CD4-positive, alpha-beta T cell treated with Interleukin-15 for 1 hour (primary cell): ENCODE results near the gene JMJD1C.

Source experiments
- DNase-seq: peaks from one replicate; pipeline ENCODE4 v3.0.0-alpha.2; 2020

JMJD1C gene

DNA sequence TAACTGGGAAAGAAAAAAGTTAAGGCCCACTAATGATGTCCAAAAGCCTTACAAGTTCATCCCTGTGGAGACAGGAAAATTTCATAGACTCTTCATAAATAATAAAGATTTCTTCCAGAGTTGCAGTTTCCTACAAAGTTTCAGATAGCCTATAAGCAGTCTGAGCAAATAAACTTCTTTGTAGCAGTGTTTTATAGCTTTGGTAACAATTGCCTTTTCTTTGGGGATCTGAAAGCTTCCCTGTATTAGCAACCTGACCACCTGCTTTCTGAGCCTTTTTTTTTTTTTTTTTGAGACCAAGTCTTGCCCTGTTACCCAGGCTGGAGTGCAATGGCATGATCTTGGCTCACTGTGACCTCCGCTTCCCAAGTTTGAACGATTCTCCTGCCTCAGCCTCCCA, 182.7 kb downstream of the JMJD1C start:
- DNase-seq, result no peak

DNA sequence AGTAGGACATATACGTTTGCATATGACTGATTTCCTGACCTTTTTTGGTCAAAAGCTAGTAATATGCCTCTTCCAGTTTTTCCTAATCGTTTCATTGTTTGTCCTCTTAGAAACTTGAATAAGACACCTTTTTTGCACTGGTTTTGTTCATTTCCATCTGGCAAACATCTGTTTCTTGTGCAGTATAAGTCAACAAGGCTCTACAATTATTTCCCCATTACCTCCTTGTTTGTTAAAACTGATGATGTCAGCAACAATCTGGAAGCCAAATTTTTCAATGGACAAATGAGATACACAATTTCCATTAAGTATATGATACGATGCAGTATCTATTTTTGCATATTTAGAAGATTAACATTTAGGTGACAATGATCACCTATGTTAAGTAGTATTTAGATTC, 183.8 kb downstream of the JMJD1C start:
- DNase-seq, result no peak

DNA sequence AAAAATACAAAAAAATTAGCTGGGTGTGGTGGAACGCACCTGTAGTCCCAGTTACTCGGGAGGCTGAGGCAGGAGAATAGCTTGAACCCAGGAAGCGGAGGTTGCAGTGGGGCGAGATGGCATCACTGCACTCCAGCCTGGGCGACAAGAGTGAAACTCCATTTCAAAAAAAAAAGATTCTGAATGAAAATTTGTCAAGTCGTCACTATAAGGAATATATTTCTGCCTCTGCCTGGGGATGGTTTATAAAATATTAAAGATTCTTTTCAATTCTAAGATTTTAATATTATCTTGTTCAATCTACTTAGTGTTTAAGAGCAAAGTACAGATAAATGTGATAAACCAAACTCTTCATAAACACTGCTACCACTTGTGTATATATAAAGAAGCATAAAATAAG, 185.4 kb downstream of the JMJD1C start:
- DNase-seq, result no peak

DNA sequence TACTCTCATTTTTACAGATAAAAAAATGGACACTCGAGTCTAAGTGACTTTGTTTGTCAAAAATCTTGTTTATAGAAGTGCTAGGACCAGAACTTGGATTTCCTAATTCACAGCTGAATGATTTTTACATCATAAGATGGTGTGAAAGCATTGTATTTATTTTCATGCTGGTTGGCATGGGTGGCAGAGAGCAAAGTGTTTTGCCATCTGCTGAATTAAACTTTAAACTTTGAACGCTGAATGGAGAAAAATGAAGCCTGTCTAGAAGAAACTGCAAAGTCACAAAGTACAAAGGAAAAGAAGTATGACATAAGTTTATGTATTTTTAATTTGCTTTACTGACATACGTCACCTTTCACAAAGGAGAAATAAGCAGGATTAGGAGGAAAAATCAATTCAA, 190.7 kb downstream of the JMJD1C start:
- DNase-seq, result no peak

DNA sequence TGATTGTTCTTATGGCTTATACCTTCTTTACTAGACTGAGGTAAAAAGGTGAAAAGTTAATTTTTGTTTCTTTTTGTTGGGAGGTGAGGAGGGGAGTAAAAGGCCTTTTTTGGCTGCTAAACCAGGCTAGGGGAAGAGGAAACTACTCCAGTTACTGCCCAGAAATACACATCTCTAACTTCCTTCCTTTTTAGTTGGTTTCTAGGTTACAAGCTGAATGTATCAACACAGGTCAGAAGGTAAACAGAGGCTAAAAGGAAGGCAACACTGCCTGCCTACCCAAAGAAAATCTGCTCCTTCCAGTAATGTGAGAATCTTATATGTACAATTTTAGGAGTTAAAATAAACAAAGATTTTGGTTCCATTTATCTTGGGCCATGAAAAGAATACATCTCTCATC, 192.2 kb downstream of the JMJD1C start:
- no peak for DNase-seq

DNA sequence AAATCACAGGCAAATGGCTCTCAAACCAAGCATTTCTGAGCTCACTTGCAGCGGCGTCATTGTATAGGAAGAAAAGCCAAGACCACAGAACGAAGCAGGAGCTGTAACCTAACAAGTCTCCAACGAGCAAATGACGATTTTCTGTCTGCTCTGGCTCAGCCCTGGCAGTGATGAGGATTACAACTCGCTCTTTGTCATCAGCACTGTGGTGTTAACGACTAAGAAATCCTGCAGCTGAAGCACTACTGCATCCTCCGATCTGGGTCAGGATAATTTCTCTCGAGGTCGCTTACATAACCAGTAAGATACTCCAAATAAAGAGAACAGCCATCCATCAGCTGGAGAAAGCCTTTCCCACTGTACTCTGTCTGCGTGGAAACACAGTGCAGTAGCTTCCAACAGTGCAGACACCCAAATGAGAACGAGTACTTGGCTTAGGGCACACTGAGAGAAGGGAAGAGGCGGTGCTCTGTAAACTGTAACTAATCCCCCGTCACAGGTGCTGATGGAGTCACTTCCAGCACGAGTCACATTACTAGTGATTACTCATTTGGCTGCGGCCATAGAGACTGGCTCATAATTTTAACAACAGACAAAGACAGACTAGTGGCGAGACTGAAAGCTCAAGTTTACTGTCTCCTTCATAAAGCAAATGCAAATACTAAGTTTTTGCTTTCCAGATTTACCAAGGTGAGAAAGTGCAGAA, 196.8 kb downstream of the JMJD1C start:
- peak; percentile 93 for DNase-seq

DNA sequence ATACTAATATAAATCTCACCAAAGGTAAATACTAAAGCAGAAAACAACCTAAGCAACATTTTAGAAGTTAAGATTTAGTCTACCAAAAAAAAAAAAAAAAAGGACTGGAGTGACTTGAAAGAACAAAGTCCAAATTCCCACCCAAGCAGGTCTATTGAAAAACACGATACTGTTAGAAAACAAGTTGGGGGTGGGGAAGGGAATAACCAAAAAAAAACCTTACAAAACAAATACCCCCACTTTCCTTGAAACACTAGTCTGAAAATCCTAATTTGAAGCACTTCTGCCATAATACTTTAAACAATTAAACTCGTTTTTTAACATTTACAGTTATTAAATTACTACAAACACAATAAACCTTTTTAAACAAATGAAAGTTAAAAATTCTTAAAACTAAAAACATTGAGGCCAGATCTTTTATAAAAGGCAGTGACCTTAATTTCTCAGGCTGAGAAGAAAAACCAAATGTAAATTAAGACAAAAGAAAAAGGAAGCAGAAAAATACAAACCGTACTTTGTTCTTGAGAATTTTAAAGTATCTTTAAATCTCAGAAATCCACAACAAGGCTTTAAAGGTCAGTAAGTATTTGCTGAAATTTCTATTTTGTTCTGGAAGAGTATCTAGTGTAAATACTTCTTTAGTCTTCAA, 197.5 kb downstream of the JMJD1C start:
- no peak for DNase-seq

DNA sequence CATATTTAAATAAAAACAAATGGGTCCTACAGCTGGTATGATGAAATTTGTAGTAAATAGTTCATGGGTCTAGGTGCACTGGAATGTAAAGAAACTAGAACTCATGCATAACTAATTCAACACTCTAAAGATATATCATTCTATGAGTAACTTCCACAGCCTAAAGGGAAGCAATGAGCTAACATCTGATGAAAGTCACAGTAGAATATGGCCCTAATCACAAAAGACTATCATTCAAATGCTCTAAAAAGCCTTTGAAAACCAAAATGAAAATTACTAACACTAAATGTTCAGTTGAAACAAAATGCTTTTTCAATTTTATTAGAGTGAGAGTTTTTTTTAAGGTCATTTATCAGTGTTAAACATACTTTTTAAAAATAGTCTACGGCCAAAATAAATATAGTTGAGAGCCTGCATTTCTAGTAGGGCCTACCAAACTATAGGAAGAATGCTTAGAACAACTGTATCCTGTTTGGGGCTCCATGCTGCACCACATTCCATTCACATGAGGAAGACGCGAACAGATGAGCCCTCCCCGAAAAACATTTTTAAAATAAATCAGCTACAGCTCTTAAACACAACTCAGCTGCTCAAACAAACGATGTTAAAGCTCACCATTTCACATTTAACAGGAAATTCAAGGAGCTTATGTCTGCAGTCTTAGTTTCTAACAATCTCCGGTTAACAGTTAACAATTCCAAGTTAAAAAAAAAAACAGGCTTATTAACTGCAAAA, 198.2 kb downstream of the JMJD1C start:
- DNase-seq, result no peak

DNA sequence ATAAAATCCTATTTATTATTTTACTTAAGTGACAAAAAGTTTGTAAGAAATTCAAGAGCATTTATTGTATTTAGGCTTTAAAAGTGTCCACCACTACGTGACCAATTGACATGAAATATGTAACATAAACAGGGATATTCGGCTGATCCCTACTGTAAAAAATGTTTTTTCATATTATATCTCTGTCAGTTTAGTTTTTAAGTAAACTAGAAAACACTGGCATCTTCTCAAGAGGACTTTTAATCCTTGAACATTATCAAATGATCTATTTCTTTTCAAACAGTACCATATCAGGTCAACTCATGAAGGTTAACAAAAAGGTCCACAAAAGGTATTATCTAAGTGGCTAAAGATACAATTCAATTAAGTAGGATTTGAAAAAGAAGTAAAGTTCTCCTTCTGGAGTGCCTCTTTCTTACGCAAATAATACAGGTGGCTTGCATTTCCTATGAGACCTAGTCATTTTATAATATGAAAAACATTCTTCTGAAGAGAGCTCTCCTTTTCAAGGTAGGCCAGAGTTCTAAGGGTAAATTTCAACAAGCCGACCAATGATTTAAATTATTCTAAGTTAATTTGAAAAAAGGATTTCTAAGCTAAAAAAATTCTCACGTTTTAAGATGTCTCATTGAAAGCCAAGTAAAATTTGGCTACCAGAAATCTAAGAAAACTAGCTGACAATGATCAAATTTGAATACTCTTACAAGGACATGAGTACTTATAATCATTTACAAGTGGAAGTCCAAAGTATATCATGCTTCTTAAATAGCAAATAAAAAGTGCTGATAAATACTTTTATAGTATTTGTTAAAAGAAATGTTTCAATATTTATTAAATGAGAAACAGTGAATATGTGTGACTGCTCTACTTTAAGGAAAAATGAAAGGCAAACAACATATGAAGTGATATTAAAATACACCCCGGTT, 199.1 kb downstream of the JMJD1C start:
- DNase-seq, result no peak

DNA sequence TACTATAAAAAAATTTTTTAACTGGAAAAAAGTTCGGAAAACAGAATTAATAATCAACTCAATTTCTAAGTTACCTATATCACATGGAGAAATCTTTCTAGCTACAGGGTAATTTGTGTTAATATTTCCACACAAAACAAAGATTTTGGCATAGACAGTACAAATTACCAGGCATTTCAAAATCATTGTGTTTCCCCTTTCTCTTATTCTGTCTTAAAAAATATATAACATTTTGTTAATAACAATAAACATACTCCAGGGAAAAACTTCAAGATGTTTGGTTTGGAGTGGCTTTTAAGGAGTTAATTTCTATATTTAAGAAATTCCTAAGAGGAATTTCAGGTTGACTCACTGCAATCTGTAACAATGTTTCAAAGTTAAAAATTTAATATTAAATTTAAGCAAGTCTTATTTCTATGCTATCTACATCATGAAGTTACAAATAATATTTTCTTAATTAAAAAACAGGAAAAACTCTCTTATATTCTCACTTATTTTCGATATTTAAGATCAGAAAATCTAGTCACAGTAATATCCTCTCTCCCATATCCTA, 200.0 kb downstream of the JMJD1C start:
- DNase-seq, result no peak

DNA sequence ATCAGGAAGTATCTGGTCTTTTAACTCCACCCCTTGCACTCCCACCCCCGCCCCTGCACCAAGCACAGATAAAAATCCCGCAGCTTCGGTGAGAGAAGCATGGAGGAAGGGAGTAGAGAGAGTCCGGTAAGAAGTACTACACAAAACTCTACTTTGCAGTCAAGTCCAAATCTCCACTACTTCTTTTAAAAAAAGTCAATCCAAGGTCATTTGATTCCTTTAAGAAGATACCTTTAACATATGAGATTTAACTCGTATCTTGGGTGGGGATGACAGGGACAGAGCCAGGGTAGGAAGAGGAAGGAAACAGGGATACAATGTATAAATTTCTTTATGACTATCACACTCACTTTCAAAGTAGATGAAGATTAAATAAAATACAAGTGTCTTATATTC, 200.6 kb downstream of the JMJD1C start:
- DNase-seq, result peak; percentile 34

DNA sequence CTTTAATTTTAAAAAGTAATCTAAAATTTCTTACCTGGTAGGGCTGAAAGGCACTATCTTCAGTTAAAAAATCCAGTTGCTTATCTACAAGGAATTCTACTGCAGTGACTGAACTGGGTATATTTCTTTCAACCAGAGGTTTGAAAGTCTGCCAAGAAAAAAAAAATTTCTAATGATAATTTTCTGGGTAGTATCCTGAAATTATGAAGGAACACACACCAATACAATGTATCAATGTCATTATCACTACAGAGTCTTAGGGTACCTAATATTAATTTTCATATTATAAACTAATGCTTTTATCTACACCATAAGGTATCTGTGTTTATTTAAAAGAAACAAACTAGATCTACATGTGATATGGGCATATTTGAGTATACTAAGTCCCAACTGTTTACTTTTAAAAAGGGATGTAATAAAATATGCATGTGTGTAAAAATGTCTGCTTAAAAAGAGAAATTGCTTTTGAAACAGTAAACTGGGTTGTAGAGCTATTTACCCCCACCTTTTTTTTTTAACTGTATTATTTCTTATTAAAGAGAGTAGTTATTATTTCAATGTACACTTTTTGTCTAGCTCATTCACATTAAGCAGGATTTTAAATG, 201.1 kb downstream of the JMJD1C start:
- no peak for DNase-seq

DNA sequence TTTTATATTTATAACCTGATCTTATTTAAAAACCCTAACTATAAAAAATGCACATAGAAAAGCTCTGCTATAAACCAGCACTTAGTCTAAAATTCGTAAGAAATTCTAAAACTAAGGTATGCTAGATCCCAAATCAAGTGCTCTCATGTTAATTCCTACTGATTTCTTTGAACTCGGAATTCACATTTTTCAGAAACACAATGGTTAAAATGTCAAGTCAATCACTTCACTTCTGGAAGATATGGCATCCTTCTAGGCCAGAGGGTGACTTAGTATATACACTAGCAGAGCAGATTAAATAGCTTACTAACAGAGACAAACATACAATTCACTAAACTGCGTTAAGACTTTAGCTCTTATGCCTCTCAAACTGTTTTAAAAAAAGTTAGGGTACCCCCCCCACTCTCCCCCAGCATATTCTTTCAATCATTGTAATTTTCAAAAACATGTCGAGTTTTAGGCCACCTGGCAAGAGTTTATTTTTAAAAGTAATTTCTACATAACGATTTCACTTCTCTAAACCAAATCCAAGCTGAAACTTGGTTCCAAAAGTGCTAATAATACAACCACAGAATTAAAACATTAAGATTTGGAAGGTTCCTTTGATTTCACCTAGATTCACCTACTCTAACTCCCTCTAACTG, 203.2 kb downstream of the JMJD1C start:
- DNase-seq, result no peak

DNA sequence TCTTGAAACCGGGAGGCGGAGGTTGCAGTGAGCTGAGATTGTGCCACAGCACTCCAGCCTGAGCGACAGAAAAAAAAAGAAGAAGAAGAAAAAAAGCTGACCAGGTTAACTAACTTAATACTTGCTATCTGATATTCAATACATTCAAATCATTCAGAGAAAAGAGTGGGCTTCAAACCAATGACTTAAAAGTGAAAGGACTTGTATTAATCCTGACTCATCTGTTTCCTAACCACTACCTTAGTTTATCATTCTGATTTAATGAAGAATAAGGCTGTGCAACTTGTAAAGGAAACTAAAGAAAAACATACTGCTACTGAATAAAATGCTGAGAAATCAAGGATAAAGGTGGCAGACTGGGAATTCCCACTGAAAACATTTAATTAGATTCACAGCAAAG, 204.3 kb downstream of the JMJD1C start:
- DNase-seq, result no peak

DNA sequence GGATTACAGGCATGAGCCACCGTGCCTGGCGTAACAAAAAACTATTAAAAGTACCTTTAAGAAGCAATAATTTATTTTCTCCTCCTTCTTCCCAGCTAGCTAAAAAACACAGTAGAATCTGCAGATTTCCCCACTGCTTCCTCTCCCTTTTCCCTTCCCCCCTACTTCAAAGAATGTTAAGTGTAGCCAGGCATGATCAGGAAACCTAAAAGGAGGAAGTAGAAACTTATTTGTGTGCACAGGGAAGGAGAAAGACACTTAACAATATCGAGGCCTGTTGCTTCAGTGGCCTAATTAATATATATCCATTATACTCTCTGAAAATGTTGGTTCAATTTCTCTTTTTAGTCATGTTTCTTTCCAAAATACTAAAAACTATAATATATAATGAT, 204.9 kb downstream of the JMJD1C start:
- DNase-seq, result no peak

DNA sequence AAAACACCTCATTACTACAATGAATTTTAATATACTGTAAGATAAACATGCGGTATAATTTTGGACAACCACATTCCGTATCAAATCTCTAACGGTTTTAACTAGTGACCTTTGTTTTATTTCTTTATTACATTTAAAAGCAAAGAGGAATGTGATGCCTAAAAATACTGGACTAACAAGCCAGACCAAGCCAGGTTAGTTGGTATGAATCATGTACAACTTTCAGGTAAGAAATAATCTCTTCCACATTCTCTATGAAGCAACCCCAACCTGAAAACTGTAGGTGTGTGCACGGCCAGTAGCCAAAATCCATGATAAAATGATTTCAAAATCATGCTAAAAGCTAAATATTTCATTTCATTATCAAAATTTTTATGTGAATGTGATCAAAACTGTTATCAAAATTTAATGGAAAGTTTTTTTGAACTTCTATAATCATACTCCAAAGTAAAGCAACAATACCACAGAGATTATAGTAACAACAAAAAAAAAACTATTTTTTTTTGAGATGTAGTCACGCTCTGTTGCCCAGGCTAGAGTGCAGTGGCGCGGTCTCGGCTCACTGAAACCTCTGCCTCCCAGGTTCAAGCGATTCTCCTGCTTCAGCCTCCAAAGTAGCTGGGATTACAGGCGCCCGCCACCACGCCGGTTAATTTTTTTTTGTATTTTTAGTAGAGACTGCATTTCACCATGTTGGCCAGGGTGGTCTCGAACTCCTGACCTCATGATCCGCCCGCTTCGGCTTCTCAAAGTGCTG, 205.5 kb downstream of the JMJD1C start:
- DNase-seq, result no peak

DNA sequence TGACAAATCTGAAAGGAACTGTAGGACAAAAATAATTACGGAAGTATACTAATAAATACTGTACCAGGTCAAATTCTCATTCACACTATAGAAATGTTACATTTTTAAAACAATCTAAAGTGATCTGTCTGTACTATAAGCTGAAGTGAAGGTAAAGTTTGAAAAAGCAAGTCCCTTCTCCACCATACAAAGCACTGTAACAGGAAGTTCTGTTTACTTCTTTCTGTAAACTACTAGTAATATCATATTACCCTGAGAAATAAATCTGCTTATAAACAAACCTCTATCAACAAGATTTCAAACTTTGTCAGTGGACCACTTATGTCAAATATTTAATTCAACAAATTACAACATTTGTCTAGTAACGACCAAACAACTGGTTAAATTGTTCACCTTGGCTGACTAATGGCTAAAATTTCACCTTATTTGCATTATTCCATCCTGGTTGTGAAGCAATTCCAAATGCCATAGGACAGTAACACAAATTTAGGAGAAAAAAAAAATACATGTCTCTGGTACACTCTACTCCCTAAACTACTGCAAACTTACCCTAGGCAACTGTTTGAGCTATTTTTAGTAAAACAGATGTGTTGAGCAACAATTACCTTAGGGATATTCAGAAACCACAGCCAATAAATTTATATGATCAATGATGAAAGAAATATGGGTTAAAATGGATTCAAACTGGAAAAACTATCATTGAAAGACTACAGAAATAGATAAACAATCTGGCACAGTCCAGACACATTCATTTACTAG, 206.7 kb downstream of the JMJD1C start:
- no peak for DNase-seq

DNA sequence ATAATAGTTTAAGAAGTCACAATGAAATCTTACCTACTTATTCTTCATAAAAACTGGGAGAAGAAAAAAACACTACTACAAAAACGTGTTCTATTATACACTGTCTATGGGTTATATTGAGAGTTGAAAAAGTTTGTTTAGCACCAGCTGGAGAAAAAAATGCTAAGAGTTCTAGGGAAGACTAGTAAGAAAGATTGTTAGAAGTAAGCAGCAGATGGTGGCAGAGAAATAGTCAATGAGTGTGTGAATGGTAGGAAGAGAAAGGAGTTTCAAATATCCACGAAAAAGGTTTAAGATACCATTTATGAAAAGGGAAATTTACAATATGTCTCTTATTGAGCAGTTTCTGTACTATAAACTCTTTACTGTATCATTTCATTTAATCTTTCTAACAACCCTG, 208.0 kb downstream of the JMJD1C start:
- no peak for DNase-seq

DNA sequence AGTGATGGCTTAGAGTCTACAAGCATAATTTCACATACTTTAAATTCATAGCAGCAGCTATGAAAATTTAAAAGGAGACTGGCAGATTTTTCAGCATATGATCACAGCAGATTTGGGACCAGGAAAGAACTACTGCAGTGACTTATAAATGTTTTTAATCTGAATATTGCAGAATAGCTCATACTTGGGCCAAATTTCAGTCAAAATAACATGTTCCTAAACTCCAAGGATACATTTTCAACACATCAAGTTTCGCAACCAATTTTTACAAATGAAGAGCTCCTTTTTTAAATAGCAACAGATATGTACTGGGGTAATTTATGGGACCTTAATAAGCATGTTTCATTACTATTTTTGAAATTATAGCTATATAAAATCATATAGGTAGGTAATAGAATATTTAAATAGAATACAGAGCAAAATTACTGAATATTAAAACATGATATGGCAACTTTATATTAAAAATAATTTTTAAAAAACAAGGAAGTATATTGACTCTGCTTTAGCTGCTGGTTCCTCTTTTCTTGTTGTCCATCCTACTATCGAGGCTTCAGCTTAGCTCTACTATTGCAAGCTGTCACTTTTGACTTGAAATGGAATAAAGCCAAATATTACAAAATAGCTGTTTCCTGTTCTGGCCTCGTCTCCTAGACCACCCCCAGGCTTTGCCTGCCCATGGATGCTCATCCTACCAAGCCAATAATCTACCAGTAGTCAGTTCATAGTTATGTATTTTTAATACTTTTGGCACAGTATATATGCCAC, 209.6 kb downstream of the JMJD1C start:
- no peak for DNase-seq

DNA sequence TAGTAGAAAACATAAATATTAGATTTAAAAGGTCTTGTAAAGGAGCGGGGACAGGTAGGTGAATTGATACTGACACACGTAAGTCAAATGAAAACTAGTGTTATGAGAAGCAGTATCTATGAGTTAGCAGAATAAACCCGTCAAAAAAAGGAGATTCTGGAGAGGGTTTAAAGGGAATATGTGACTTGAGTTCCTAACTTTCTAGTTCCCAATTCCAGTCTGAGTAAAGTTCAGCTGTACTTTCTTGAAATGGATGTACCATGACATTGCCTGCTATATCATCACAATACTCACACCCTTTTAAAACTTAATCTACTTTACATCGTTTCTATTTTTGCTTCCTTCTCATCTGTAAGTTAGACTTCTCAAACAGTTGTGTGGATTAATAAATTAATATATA, 210.5 kb downstream of the JMJD1C start:
- no peak for DNase-seq
